Mesendoderm (in vitro differentiated cells): Measurements from ENCODE around the gene MFSD11. TPM values are rescaled to one million over a fixed set of nuclear protein-coding genes. Genes with fewer than 3 reads are reported as not detected.

ENCODE experiments used
- small RNA-seq: library from polyadenylated mRNA; stranded (forward); fragments of <200 nt; extraction: miRNeasy Mini kit (QIAGEN cat#:217004); gene quantifications from one replicate; pipeline ENCODE3, GENCODE V24; 2013; ENCODE audit not compliant: insufficient read depth

The MFSD11 gene

Small RNA genes within 50 kb of the gene (small RNA-seq; reads per million reads assigned to genes)
- gene AC005837.3 (not detected), gene RF02271 (not detected), gene RNU6-97P (not detected), gene RNY4P36 (not detected)
